ENCODE results near the gene PHKB. TPM values are rescaled to one million over a fixed set of nuclear protein-coding genes. Genes with fewer than 3 reads are reported as not detected.

The PHKB gene
- total RNA-seq, 1 donor from 2014 or later = 49.6 TPM

DNA sequence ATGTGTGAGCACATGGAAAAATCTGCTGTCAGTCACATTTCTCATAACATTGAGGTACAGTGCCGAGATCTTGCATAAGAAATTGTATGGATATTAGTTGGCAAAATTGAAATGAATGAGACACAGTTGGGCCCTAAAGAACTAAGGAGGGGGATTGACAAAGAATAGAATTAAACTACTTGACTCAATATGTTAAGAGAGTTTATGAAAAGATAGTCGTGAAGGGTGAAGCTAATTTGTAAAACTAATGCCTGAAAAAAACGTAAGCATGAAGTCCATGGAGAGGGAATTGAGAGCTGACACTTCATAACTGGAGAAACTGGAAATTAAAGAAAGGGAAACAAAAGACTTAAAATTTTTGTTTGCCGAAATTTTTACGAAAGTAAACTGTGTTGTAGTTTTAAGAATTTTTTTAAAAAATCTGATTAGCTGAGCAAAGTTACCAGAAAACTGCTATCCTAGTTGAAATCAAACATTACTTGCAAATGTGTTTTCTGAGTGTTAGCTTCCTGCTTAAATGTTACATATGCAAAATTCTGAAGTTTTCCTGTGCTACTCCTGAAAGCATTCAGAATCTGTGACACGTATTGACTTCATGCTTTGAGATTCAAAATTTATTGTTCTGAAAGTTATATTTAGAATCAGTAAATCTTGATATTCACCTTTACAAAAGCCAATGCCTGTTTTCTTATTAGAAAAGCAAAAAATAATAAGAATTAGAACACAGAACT lies 239.9 kb downstream of the PHKB start:
- no peaks in the 10 kb centered on the region for H3K27me3 Mint-ChIP-seq (ENCODE audit: low read depth, unreplicated experiment)
- no peak overlapping the region for H3K4me2 ChIP-seq (ENCODE audit: low read length)
- peaks cover 18% of the 10 kb centered on the region for H3K36me3 Mint-ChIP-seq (ENCODE audit: low read depth, unreplicated experiment)
- no peaks in the 10 kb centered on the region for H3K9me3 ChIP-seq (ENCODE audit: insufficient read depth, low read depth, low read length)
- H3K36me3 ChIP-seq (ENCODE audit: insufficient read depth, low read length) = peaks cover 5% of the 10 kb centered on the region
- TF ChIP-seq, protein P1, sequence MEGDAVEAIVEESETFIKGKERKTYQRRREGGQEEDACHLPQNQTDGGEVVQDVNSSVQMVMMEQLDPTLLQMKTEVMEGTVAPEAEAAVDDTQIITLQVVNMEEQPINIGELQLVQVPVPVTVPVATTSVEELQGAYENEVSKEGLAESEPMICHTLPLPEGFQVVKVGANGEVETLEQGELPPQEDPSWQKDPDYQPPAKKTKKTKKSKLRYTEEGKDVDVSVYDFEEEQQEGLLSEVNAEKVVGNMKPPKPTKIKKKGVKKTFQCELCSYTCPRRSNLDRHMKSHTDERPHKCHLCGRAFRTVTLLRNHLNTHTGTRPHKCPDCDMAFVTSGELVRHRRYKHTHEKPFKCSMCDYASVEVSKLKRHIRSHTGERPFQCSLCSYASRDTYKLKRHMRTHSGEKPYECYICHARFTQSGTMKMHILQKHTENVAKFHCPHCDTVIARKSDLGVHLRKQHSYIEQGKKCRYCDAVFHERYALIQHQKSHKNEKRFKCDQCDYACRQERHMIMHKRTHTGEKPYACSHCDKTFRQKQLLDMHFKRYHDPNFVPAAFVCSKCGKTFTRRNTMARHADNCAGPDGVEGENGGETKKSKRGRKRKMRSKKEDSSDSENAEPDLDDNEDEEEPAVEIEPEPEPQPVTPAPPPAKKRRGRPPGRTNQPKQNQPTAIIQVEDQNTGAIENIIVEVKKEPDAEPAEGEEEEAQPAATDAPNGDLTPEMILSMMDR (IDR thresholded peaks at IDR 0.05; ENCODE audit: insufficient read depth, low read depth, low read length) = no peak
- no peak for TF ChIP-seq EZH2 (IDR thresholded peaks at IDR 0.05; ENCODE audit: insufficient read depth, low read length)
- H3K27ac Mint-ChIP-seq (ENCODE audit: unreplicated experiment) = no peak overlapping the region
- no peak overlapping the region for H3K4me3 Mint-ChIP-seq (ENCODE audit: unreplicated experiment)
- no peak overlapping the region for H3K4me3 ChIP-seq (ENCODE audit: insufficient read depth, low read depth, low read length)
- no peak for FAIRE-seq
- H3K9ac ChIP-seq (ENCODE audit: low read length) = no peak overlapping the region
- no peaks in the 10 kb centered on the region for H3K4me1 Mint-ChIP-seq (ENCODE audit: low read depth, unreplicated experiment)
- no peaks in the 10 kb centered on the region for H3K27me3 ChIP-seq (ENCODE audit: insufficient read depth, low read length)
- H3K9me3 Mint-ChIP-seq (ENCODE audit: unreplicated experiment) = peaks cover 3% of the 10 kb centered on the region
- no peaks in the 10 kb centered on the region for H3K79me2 ChIP-seq (ENCODE audit: insufficient read depth, low read length)
- H4K20me1 ChIP-seq (ENCODE audit: insufficient read depth, low read length) = no peaks in the 10 kb centered on the region
- no peaks in the 10 kb centered on the region for H3K4me1 ChIP-seq (ENCODE audit: insufficient read depth, low read length)
- H2AFZ ChIP-seq (ENCODE audit: low read depth, low read length) = no peak overlapping the region
- H3K27ac ChIP-seq (ENCODE audit: low read depth, low read length) = no peak overlapping the region
- DNase-seq (ENCODE audit: low read depth) = no peak

DNA sequence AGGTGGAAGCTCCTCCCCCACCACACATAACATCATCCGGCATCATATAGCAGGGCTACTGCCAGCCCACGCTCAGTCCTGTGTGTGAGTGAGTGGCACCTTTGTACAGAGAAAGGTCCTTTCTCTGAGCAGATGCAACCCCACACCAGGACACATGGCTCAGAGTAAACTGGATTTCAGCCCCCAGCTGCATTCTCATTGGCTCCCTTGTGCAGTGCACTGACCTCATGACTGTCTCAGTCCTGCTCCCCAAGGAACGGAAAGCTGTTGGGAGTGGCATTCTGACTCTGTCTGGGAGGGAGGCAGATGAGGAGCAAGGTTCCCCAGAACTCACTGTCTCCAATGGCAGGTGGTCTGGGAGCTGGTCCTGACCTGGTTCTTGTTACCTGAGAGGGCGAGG lies 244.1 kb downstream of the PHKB start:
- Histone ChIP-seq H3K4me2 (ENCODE audit: low read length) (no peak overlapping the region), H3K4me3 (ENCODE audit: insufficient read depth, low read depth, low read length) (no peak overlapping the region), H3K9me3 (ENCODE audit: insufficient read depth, low read depth, low read length) (no peaks in the 10 kb centered on the region), H4K20me1 (ENCODE audit: insufficient read depth, low read length) (no peaks in the 10 kb centered on the region), H3K27ac (ENCODE audit: low read depth, low read length) (no peak overlapping the region), H3K36me3 (ENCODE audit: insufficient read depth, low read length) (no peaks in the 10 kb centered on the region), H3K79me2 (ENCODE audit: insufficient read depth, low read length) (no peaks in the 10 kb centered on the region), H2AFZ (ENCODE audit: low read depth, low read length) (no peak overlapping the region), H3K4me1 (ENCODE audit: insufficient read depth, low read length) (no peaks in the 10 kb centered on the region), H3K9ac (ENCODE audit: low read length) (no peak overlapping the region), H3K27me3 (ENCODE audit: insufficient read depth, low read length) (no peaks in the 10 kb centered on the region)
- no peaks in the 10 kb centered on the region for H3K36me3 Mint-ChIP-seq (ENCODE audit: low read depth, unreplicated experiment)
- H3K27ac Mint-ChIP-seq (ENCODE audit: unreplicated experiment) = no peak overlapping the region
- FAIRE-seq = no peak
- H3K27me3 Mint-ChIP-seq (ENCODE audit: low read depth, unreplicated experiment) = no peaks in the 10 kb centered on the region
- H3K4me3 Mint-ChIP-seq (ENCODE audit: unreplicated experiment) = no peak overlapping the region
- no peak for TF ChIP-seq EZH2 (IDR thresholded peaks at IDR 0.05; ENCODE audit: insufficient read depth, low read length)
- TF ChIP-seq, protein P1 (IDR thresholded peaks at IDR 0.05; ENCODE audit: insufficient read depth, low read depth, low read length) = no peak
- H3K9me3 Mint-ChIP-seq (ENCODE audit: unreplicated experiment) = peaks cover 1% of the 10 kb centered on the region
- no peak for DNase-seq (ENCODE audit: low read depth)
- H3K4me1 Mint-ChIP-seq (ENCODE audit: low read depth, unreplicated experiment) = no peaks in the 10 kb centered on the region

DNA sequence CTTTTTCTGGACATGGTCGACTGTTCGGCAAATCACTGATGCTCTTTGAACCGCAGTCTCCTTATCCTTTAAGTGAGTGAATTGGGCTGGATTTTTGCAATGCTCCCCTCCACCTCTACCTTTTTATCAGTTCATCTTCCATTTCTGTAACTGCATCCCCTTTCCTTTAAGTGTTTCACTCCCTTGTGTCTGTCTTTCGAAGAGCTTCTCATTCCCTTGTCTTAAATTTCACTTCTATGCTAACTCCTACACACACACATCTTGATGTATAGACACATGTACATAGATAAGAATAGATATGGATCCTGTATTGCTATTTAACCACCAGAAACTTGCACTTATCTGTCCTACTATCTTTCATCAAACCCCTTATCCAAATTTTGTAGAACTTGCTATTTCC lies 250.7 kb downstream of the PHKB start:
- Mint-ChIP-seq H3K4me1 (ENCODE audit: low read depth, unreplicated experiment) (peaks cover 4% of the 10 kb centered on the region), H3K4me3 (ENCODE audit: unreplicated experiment) (no peak overlapping the region), H3K27me3 (ENCODE audit: low read depth, unreplicated experiment) (peaks cover 2% of the 10 kb centered on the region), H3K36me3 (ENCODE audit: low read depth, unreplicated experiment) (peaks cover 2% of the 10 kb centered on the region), H3K27ac (ENCODE audit: unreplicated experiment) (no peak overlapping the region), H3K9me3 (ENCODE audit: unreplicated experiment) (peaks cover 4% of the 10 kb centered on the region)
- H2AFZ ChIP-seq (ENCODE audit: low read depth, low read length) = no peak overlapping the region
- H3K27ac ChIP-seq (ENCODE audit: low read depth, low read length) = no peak overlapping the region
- no peak for DNase-seq (ENCODE audit: low read depth)
- no peak for FAIRE-seq
- H3K79me2 ChIP-seq (ENCODE audit: insufficient read depth, low read length) = no peaks in the 10 kb centered on the region
- no peaks in the 10 kb centered on the region for H3K9me3 ChIP-seq (ENCODE audit: insufficient read depth, low read depth, low read length)
- no peak overlapping the region for H3K4me2 ChIP-seq (ENCODE audit: low read length)
- no peak overlapping the region for H3K4me3 ChIP-seq (ENCODE audit: insufficient read depth, low read depth, low read length)
- no peaks in the 10 kb centered on the region for H4K20me1 ChIP-seq (ENCODE audit: insufficient read depth, low read length)
- TF ChIP-seq EZH2 (IDR thresholded peaks at IDR 0.05; ENCODE audit: insufficient read depth, low read length) = no peak
- TF ChIP-seq, protein P1 (IDR thresholded peaks at IDR 0.05; ENCODE audit: insufficient read depth, low read depth, low read length) = no peak
- no peaks in the 10 kb centered on the region for H3K27me3 ChIP-seq (ENCODE audit: insufficient read depth, low read length)
- H3K9ac ChIP-seq (ENCODE audit: low read length) = no peak overlapping the region
- H3K36me3 ChIP-seq (ENCODE audit: insufficient read depth, low read length) = no peaks in the 10 kb centered on the region
- H3K4me1 ChIP-seq (ENCODE audit: insufficient read depth, low read length) = peaks cover 15% of the 10 kb centered on the region
